ENCODE data around the gene DAD1. TPM values are rescaled to one million over a fixed set of nuclear protein-coding genes. Genes with fewer than 3 reads are reported as not detected.

DAD1 gene
- total and polyA plus RNA-seq, 8 donors, result 192 to 251 (median 201) TPM

GRCh38 chr14:22580625-22581024 lies 8.4 kb downstream of the DAD1 start:
- intact Hi-C loops (cut with DNase I), result no loop called here
- no peak for ATAC-seq

GRCh38 chr14:22579881-22580280 lies 9.1 kb downstream of the DAD1 start:
- no peak overlapping the region for H3K27ac ChIP-seq
- peaks cover 0 to 14% of the 10 kb centered on the region in 2 donors for H3K36me3 ChIP-seq
- no peak for TF ChIP-seq CTCF (IDR thresholded peaks at IDR 0.05)
- H3K9me3 ChIP-seq, result no peaks in the 10 kb centered on the region
- no peaks in the 10 kb centered on the region for H3K27me3 ChIP-seq
- intact Hi-C loops (cut with DNase I), result no loop called here
- H3K4me1 ChIP-seq, result peaks cover 0 to 24% of the 10 kb centered on the region in 2 donors
- ATAC-seq (no peak), DNase-seq (no peak)
- H3K4me3 ChIP-seq, result no peak overlapping the region

More at GRCh38 chr14:22580625-22581024, 8.4 kb downstream of the DAD1 start:
- no peak overlapping the region for H3K4me3 ChIP-seq
- no peak overlapping the region for H3K27ac ChIP-seq
- no peaks in the 10 kb centered on the region for H3K9me3 ChIP-seq
- no peak for DNase-seq
- peaks cover 0 to 10% of the 10 kb centered on the region in 2 donors for H3K36me3 ChIP-seq
- H3K4me1 ChIP-seq, result peaks cover 0 to 32% of the 10 kb centered on the region in 2 donors
- no peak for TF ChIP-seq CTCF (IDR thresholded peaks at IDR 0.05)
- H3K27me3 ChIP-seq, result no peaks in the 10 kb centered on the region

- intact Hi-C loops (cut with DNase I), result no loop called here
- ATAC-seq, result no peak
- H3K27ac ChIP-seq, result no peak overlapping the region
Measured at GRCh38 chr14:22579236-22579635, 9.8 kb downstream of the DAD1 start.

GRCh38 chr14:22577334-22577908 lies 11.6 kb downstream of the DAD1 start:
- Histone ChIP-seq H3K9me3 (no peaks in the 10 kb centered on the region), H3K36me3 (peaks cover 0 to 39% of the 10 kb centered on the region in 2 donors), H3K27ac (no peak overlapping the region), H3K4me3 (no peak overlapping the region), H3K27me3 (no peaks in the 10 kb centered on the region), H3K4me1 (peaks cover 0 to 24% of the 10 kb centered on the region in 2 donors)
- TF ChIP-seq CTCF (IDR thresholded peaks at IDR 0.05), result no peak
- DNase-seq (no peak), ATAC-seq (no peak)
- intact Hi-C loops (cut with DNase I), result no loop called here

More at GRCh38 chr14:22579236-22579635, 9.8 kb downstream of the DAD1 start:
- Histone ChIP-seq H3K4me3 (no peak overlapping the region), H3K4me1 (peaks cover 0 to 18% of the 10 kb centered on the region in 2 donors), H3K36me3 (peaks cover 0 to 21% of the 10 kb centered on the region in 2 donors), H3K27me3 (no peaks in the 10 kb centered on the region), H3K9me3 (no peaks in the 10 kb centered on the region)
- no peak for DNase-seq
- TF ChIP-seq CTCF (IDR thresholded peaks at IDR 0.05), result no peak

GRCh38 chr14:22573804-22574203 lies 15.2 kb downstream of the DAD1 start:
- H3K36me3 ChIP-seq, result peaks cover 0 to 59% of the 10 kb centered on the region in 2 donors
- intact Hi-C loops (cut with DNase I), result loop anchor here in 1 of 2 donors (5.0 kb wide), 1 partner anchor 78 kb away; no protein-coding TSS in a partner anchor
- no peak for ATAC-seq

More at GRCh38 chr14:22573804-22574203, 15.2 kb downstream of the DAD1 start:
- no peak for TF ChIP-seq CTCF (IDR thresholded peaks at IDR 0.05)
- peaks cover 0 to 46% of the 10 kb centered on the region in 2 donors for H3K4me1 ChIP-seq
- H3K4me3 ChIP-seq, result no peak overlapping the region
- no peak overlapping the region for H3K27ac ChIP-seq
- no peaks in the 10 kb centered on the region for H3K9me3 ChIP-seq
- no peaks in the 10 kb centered on the region for H3K27me3 ChIP-seq
- DNase-seq, result no peak
